Activated CD8-positive, alpha-beta T cell treated with anti-CD3 and anti-CD28 coated beads, Interleukin-2, amount 10 ng/mL, durations not matched to agents 7 days and 5 days (primary cell): Measurements from ENCODE around the gene HDGFL2. TPM values are rescaled to one million over a fixed set of nuclear protein-coding genes. Genes with fewer than 3 reads are reported as not detected.

Experiments used
- ATAC-seq: fragments of 150-1000 bp; cut with Tn5 transposase; one replicate; pipeline ENCODE4 v1.10.0; 2021; ENCODE audit warnings: moderate library complexity
- CTCF ChIA-PET: fragments of 350-600 bp; sonication (Branson Sonifier 250); formaldehyde crosslinking; loops from one replicate; lab custom pipeline; 2021; ENCODE audit warnings: antibody characterized with exemption; lab: Charles Lee
- POLR2A ChIA-PET: fragments of 350-600 bp; sonication (Branson Sonifier 250); formaldehyde crosslinking; loops from one replicate; lab custom pipeline; 2021; ENCODE audit warnings: antibody characterized with exemption; lab: Charles Lee
- DNase-seq: peaks from one replicate; pipeline ENCODE4 v3.0.0-alpha.2; 2020
- H3K27ac Mint-ChIP-seq: one replicate; pipeline ENCODE4 v1.8.0; 2021; ENCODE audit warnings: mild to moderate bottlenecking, mixed read lengths
- H3K27me3 Mint-ChIP-seq: one replicate; pipeline ENCODE4 v1.8.0; 2021; ENCODE audit warnings: low read depth, mixed read lengths
- H3K36me3 Mint-ChIP-seq: one replicate; pipeline ENCODE4 v1.8.0; 2021; ENCODE audit warnings: low read depth, mixed read lengths
- H3K4me1 Mint-ChIP-seq: one replicate; pipeline ENCODE4 v1.8.0; 2021; ENCODE audit warnings: low read depth, mixed read lengths
- H3K4me3 Mint-ChIP-seq: one replicate; pipeline ENCODE4 v1.8.0; 2021; ENCODE audit warnings: mild to moderate bottlenecking, mixed read lengths
- H3K9me3 Mint-ChIP-seq: one replicate; pipeline ENCODE4 v1.8.0; 2022; ENCODE audit warnings: mixed read lengths; ENCODE audit not compliant: insufficient read depth
- total RNA-seq, 2 experiments: library from RNA; stranded (reverse); gene quantifications; one replicate each; pipeline ENCODE4 v1.2.3, GENCODE V29; 2021

Gene HDGFL2
- total RNA-seq, 2 experiments from 2014 or later, result 53.9 to 57.6 TPM

GRCh38 chr19:4497770-4498389 is 25.8 kb downstream of the HDGFL2 start:
- no peak overlapping the region for H3K4me3 Mint-ChIP-seq
- no peaks in the 10 kb centered on the region for H3K9me3 Mint-ChIP-seq
- ChIA-PET POLR2A (no interaction called here), CTCF (no interaction called here)
- no peaks in the 10 kb centered on the region for H3K4me1 Mint-ChIP-seq
- ATAC-seq (no peak), DNase-seq (no peak)
- H3K36me3 Mint-ChIP-seq, result peaks cover 5% of the 10 kb centered on the region
- H3K27ac Mint-ChIP-seq, result no peak overlapping the region
- no peaks in the 10 kb centered on the region for H3K27me3 Mint-ChIP-seq

GRCh38 chr19:4498694-4499093 is 26.6 kb downstream of the HDGFL2 start:
- no peak for ATAC-seq
- no peaks in the 10 kb centered on the region for H3K9me3 Mint-ChIP-seq
- no peak for DNase-seq
- ChIA-PET POLR2A (no interaction called here), CTCF (no interaction called here)
- H3K27ac Mint-ChIP-seq, result no peak overlapping the region
- peaks cover 5% of the 10 kb centered on the region for H3K36me3 Mint-ChIP-seq
- no peak overlapping the region for H3K4me3 Mint-ChIP-seq
- no peaks in the 10 kb centered on the region for H3K27me3 Mint-ChIP-seq
- H3K4me1 Mint-ChIP-seq, result no peaks in the 10 kb centered on the region

GRCh38 chr19:4499318-4499717 is 27.2 kb downstream of the HDGFL2 start:
- ChIA-PET CTCF (interaction anchor here (0.5 kb wide), 1 partner anchor 29 kb away, joined by 3 read pairs; no protein-coding TSS in a partner anchor), POLR2A (no interaction called here)
- H3K4me3 Mint-ChIP-seq, result no peak overlapping the region
- no peaks in the 10 kb centered on the region for H3K4me1 Mint-ChIP-seq
- no peaks in the 10 kb centered on the region for H3K9me3 Mint-ChIP-seq
- DNase-seq (no peak), ATAC-seq (no peak)
- H3K27me3 Mint-ChIP-seq, result no peaks in the 10 kb centered on the region
- H3K36me3 Mint-ChIP-seq, result peaks cover 5% of the 10 kb centered on the region
- H3K27ac Mint-ChIP-seq, result no peak overlapping the region

GRCh38 chr19:4499855-4500254 is 27.8 kb downstream of the HDGFL2 start:
- peaks cover 3% of the 10 kb centered on the region for H3K36me3 Mint-ChIP-seq
- DNase-seq (no peak), ATAC-seq (no peak)
- no peaks in the 10 kb centered on the region for H3K27me3 Mint-ChIP-seq
- no peaks in the 10 kb centered on the region for H3K4me1 Mint-ChIP-seq
- no peak overlapping the region for H3K4me3 Mint-ChIP-seq
- no peak overlapping the region for H3K27ac Mint-ChIP-seq
- ChIA-PET POLR2A (no interaction called here), CTCF (no interaction called here)
- H3K9me3 Mint-ChIP-seq, result no peaks in the 10 kb centered on the region

GRCh38 chr19:4500841-4501591 is 28.9 kb downstream of the HDGFL2 start:
- no peak for DNase-seq
- Mint-ChIP-seq H3K4me1 (peaks cover under 1% of the 10 kb centered on the region), H3K27ac (no peak overlapping the region), H3K36me3 (peaks cover 3% of the 10 kb centered on the region), H3K9me3 (no peaks in the 10 kb centered on the region), H3K4me3 (no peak overlapping the region), H3K27me3 (no peaks in the 10 kb centered on the region)
- ChIA-PET POLR2A (no interaction called here), CTCF (no interaction called here)
- no peak for ATAC-seq

GRCh38 chr19:4501691-4502090 is 29.6 kb downstream of the HDGFL2 start:
- Mint-ChIP-seq H3K36me3 (peaks cover 3% of the 10 kb centered on the region), H3K4me3 (no peak overlapping the region), H3K4me1 (peaks cover 7% of the 10 kb centered on the region), H3K27ac (no peak overlapping the region), H3K9me3 (no peaks in the 10 kb centered on the region), H3K27me3 (no peaks in the 10 kb centered on the region)
- ChIA-PET POLR2A (no interaction called here), CTCF (no interaction called here)
- DNase-seq, result no peak
- no peak for ATAC-seq

- CTCF ChIA-PET, result interaction anchor here (0.9 kb wide), 1 partner anchor 23 kb away, joined by 3 read pairs; no protein-coding TSS in a partner anchor
- ATAC-seq (no peak), DNase-seq (no peak)
- POLR2A ChIA-PET, result interaction anchor here (1.1 kb wide), 1 partner anchor 31 kb away, joined by 3 read pairs; no protein-coding TSS in a partner anchor
- Mint-ChIP-seq H3K4me1 (peaks cover 9% of the 10 kb centered on the region), H3K9me3 (no peaks in the 10 kb centered on the region), H3K36me3 (peaks cover 3% of the 10 kb centered on the region), H3K27me3 (no peaks in the 10 kb centered on the region), H3K4me3 (no peak overlapping the region), H3K27ac (no peak overlapping the region)
Measured at GRCh38 chr19:4502282-4503131, 30.4 kb downstream of the HDGFL2 start.

- ChIA-PET CTCF (interaction anchor here (0.9 kb wide), 1 partner anchor 22 kb away, joined by 3 read pairs; no protein-coding TSS in a partner anchor), POLR2A (interaction anchor here (1.1 kb wide), 1 partner anchor 32 kb away, joined by 3 read pairs; no protein-coding TSS in a partner anchor)
- Mint-ChIP-seq H3K36me3 (peaks cover 3% of the 10 kb centered on the region), H3K9me3 (no peaks in the 10 kb centered on the region), H3K4me3 (no peak overlapping the region), H3K27ac (no peak overlapping the region), H3K27me3 (no peaks in the 10 kb centered on the region), H3K4me1 (peaks cover 9% of the 10 kb centered on the region)
- ATAC-seq (no peak), DNase-seq (no peak)
Measured at GRCh38 chr19:4503132-4503824, 31.2 kb downstream of the HDGFL2 start.

GRCh38 chr19:4503825-4504170 is 31.7 kb downstream of the HDGFL2 start:
- Mint-ChIP-seq H3K27me3 (no peaks in the 10 kb centered on the region), H3K36me3 (peaks cover 3% of the 10 kb centered on the region), H3K4me3 (no peak overlapping the region), H3K4me1 (peaks cover 9% of the 10 kb centered on the region), H3K27ac (no peak overlapping the region), H3K9me3 (no peaks in the 10 kb centered on the region)
- CTCF ChIA-PET, result no interaction called here
- POLR2A ChIA-PET, result no interaction called here
- no peak for DNase-seq
- ATAC-seq, result no peak

- ATAC-seq (no peak), DNase-seq (no peak)
- H3K27ac Mint-ChIP-seq, result no peak overlapping the region
- peaks cover 3% of the 10 kb centered on the region for H3K36me3 Mint-ChIP-seq
- peaks cover 9% of the 10 kb centered on the region for H3K4me1 Mint-ChIP-seq
- no peaks in the 10 kb centered on the region for H3K9me3 Mint-ChIP-seq
- POLR2A ChIA-PET, result no interaction called here
- CTCF ChIA-PET, result no interaction called here
- no peaks in the 10 kb centered on the region for H3K27me3 Mint-ChIP-seq
- no peak overlapping the region for H3K4me3 Mint-ChIP-seq
Measured at GRCh38 chr19:4504297-4504701, 32.2 kb downstream of the HDGFL2 start.

GRCh38 chr19:4504891-4505569 is 32.9 kb downstream of the HDGFL2 start:
- H3K36me3 Mint-ChIP-seq, result peaks cover 3% of the 10 kb centered on the region
- H3K4me1 Mint-ChIP-seq, result peaks cover 9% of the 10 kb centered on the region
- H3K27ac Mint-ChIP-seq, result no peak overlapping the region
- H3K9me3 Mint-ChIP-seq, result no peaks in the 10 kb centered on the region
- H3K4me3 Mint-ChIP-seq, result no peak overlapping the region
- ATAC-seq (no peak), DNase-seq (no peak)
- ChIA-PET POLR2A (no interaction called here), CTCF (no interaction called here)
- H3K27me3 Mint-ChIP-seq, result no peaks in the 10 kb centered on the region
